ENCODE results near the gene CCDC33.
A peak's percentile ranks its signal among the peaks of the same experiment; 100 is the strongest.

Gene CCDC33

DNA sequence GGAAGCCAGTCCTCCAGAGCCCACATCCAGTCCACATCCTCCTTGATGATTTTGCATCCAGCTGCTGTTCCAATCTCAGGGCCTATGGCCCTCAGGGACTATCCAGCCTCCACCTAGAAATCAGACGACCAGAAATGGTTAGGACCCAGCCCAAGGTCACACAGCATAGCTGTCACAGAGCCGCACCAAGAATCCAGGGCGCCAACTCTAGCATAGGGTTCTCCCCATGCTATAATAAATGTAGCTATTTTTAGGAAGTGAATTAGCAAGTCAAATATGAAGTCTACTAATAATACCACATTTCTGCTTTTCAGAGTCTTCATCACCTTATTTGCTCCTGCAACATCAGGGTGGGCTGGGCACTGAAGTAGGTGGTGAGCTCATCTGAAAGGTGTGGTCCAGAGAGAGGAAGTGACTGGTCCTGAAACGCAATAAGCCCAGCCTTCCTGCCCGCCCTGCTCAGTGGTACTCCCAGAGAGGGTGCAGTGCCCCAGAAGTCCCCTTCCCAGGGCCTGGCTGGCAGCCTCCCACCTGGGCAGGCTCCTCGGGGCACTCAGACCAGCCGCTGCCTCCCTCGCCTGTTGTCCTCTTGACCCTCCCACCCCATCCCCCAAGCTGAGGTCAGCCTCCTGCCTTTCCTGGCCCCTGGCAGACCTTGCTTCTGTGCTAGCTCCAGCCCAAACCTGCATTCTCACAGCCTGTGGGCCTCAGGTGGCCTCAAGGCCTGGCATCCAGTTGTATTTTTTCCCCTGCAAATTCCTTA, 148.9 kb downstream of the CCDC33 start:
- ChIA-PET CTCF (interaction anchor here (0.7 to 2.3 kb wide), 5 partner anchors 11 to 247 kb away, joined by 3 to 11 read pairs (median 6); no protein-coding TSS in a partner anchor), POLR2A (ENCODE audit: low non-redundant PET) (interaction anchor here (0.5 kb wide), 1 partner anchor 202 kb away, joined by 4 read pairs; no protein-coding TSS in a partner anchor)
- TF ChIP-seq, protein P1, sequence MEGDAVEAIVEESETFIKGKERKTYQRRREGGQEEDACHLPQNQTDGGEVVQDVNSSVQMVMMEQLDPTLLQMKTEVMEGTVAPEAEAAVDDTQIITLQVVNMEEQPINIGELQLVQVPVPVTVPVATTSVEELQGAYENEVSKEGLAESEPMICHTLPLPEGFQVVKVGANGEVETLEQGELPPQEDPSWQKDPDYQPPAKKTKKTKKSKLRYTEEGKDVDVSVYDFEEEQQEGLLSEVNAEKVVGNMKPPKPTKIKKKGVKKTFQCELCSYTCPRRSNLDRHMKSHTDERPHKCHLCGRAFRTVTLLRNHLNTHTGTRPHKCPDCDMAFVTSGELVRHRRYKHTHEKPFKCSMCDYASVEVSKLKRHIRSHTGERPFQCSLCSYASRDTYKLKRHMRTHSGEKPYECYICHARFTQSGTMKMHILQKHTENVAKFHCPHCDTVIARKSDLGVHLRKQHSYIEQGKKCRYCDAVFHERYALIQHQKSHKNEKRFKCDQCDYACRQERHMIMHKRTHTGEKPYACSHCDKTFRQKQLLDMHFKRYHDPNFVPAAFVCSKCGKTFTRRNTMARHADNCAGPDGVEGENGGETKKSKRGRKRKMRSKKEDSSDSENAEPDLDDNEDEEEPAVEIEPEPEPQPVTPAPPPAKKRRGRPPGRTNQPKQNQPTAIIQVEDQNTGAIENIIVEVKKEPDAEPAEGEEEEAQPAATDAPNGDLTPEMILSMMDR (conservative IDR thresholded peaks at IDR 0.05; ENCODE audit: low read depth) = no peak
- peak overlapping the region; percentile 88 for H3K27ac ChIP-seq
- peak; percentile 84 for DNase-seq (ENCODE audit: low spot score)

DNA sequence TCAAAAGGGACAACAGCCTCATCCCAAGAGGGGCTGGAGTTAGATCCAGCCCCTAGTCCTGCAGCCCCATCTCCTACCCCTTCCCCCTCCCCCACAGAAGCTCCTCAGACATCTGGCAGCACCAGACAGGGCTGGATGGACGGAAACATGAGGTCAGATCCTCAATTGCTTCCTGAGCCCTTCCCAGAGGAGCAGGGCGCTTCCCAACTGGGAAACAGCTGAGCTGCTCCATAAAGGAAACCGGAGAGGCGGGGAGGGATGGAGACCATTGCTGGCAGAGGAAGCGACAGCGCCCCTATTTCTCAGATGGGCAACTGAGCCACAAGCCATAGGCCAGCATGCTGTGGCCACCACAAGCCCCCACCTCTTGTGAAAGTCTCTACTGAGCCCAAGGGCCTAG, 149.6 kb downstream of the CCDC33 start:
- POLR2A ChIA-PET (ENCODE audit: low non-redundant PET) = no interaction called here
- CTCF ChIA-PET = interaction anchor here (0.7 to 2.3 kb wide), 4 partner anchors 11 to 385 kb away, joined by 3 to 11 read pairs (median 4); no protein-coding TSS in a partner anchor
- H3K27ac ChIP-seq = peak overlapping the region; percentile 88
- TF ChIP-seq, protein P1 (conservative IDR thresholded peaks at IDR 0.05; ENCODE audit: low read depth) = no peak
- DNase-seq (ENCODE audit: low spot score) = no peak

Measured in RWPE1 (cell line).